ENCODE data around the gene VILL.

Gene VILL

GRCh38 chr3:37992271-37993066, 1.9 kb downstream of the VILL start:
- H3K27me3 ChIP-seq (replicated peaks; ENCODE audit: control insufficient read depth, insufficient read depth, low read length, poor library complexity, severe bottlenecking), result no peaks in the 10 kb centered on the region
- H3K27ac ChIP-seq (ENCODE audit: insufficient read depth, low read length, poor library complexity, severe bottlenecking), result no peak overlapping the region
- H3K9me3 ChIP-seq (ENCODE audit: control insufficient read depth, low read length), result no peaks in the 10 kb centered on the region
- H3K4me3 ChIP-seq (ENCODE audit: insufficient read depth, low read depth, low read length, poor library complexity, severe bottlenecking), result no peak overlapping the region
- H3K36me3 ChIP-seq (ENCODE audit: control insufficient read depth, insufficient read depth, low read length), result no peaks in the 10 kb centered on the region
- peaks cover 38% of the 10 kb centered on the region for H3K4me1 ChIP-seq (ENCODE audit: control insufficient read depth, insufficient read depth, low read length, poor library complexity, severe bottlenecking)
- no peak for DNase-seq

- Histone ChIP-seq H3K4me1 (ENCODE audit: control insufficient read depth, insufficient read depth, low read length, poor library complexity, severe bottlenecking) (peaks cover 44% of the 10 kb centered on the region), H3K27ac (ENCODE audit: insufficient read depth, low read length, poor library complexity, severe bottlenecking) (peak overlapping the region; percentile 81), H3K4me3 (ENCODE audit: insufficient read depth, low read depth, low read length, poor library complexity, severe bottlenecking) (no peak overlapping the region), H3K36me3 (ENCODE audit: control insufficient read depth, insufficient read depth, low read length) (no peaks in the 10 kb centered on the region), H3K9me3 (ENCODE audit: control insufficient read depth, low read length) (no peaks in the 10 kb centered on the region), H3K27me3 (replicated peaks; ENCODE audit: control insufficient read depth, insufficient read depth, low read length, poor library complexity, severe bottlenecking) (no peaks in the 10 kb centered on the region)
- no peak for DNase-seq
Observed at GRCh38 chr3:37993067-37993455, 2.5 kb downstream of the VILL start.

GRCh38 chr3:37993460-37993819, 2.9 kb downstream of the VILL start:
- DNase-seq, result no peak
- Histone ChIP-seq H3K27me3 (replicated peaks; ENCODE audit: control insufficient read depth, insufficient read depth, low read length, poor library complexity, severe bottlenecking) (no peaks in the 10 kb centered on the region), H3K4me1 (ENCODE audit: control insufficient read depth, insufficient read depth, low read length, poor library complexity, severe bottlenecking) (peaks cover 47% of the 10 kb centered on the region), H3K36me3 (ENCODE audit: control insufficient read depth, insufficient read depth, low read length) (no peaks in the 10 kb centered on the region), H3K27ac (ENCODE audit: insufficient read depth, low read length, poor library complexity, severe bottlenecking) (peak overlapping the region; percentile 81), H3K4me3 (ENCODE audit: insufficient read depth, low read depth, low read length, poor library complexity, severe bottlenecking) (peak overlapping the region; percentile 63), H3K9me3 (ENCODE audit: control insufficient read depth, low read length) (no peaks in the 10 kb centered on the region)

- peaks cover 51% of the 10 kb centered on the region for H3K4me1 ChIP-seq (ENCODE audit: control insufficient read depth, insufficient read depth, low read length, poor library complexity, severe bottlenecking)
- DNase-seq, result peak in 2 of 3 donors; percentile 37 to 47
- no peaks in the 10 kb centered on the region for H3K9me3 ChIP-seq (ENCODE audit: control insufficient read depth, low read length)
- no peaks in the 10 kb centered on the region for H3K36me3 ChIP-seq (ENCODE audit: control insufficient read depth, insufficient read depth, low read length)
- H3K27ac ChIP-seq (ENCODE audit: insufficient read depth, low read length, poor library complexity, severe bottlenecking), result peak overlapping the region; percentile 81
- peak overlapping the region; percentile 63 for H3K4me3 ChIP-seq (ENCODE audit: insufficient read depth, low read depth, low read length, poor library complexity, severe bottlenecking)
- no peaks in the 10 kb centered on the region for H3K27me3 ChIP-seq (replicated peaks; ENCODE audit: control insufficient read depth, insufficient read depth, low read length, poor library complexity, severe bottlenecking)
Observed at GRCh38 chr3:37993820-37994638, 3.4 kb downstream of the VILL start.

- peaks cover 56% of the 10 kb centered on the region for H3K4me1 ChIP-seq (ENCODE audit: control insufficient read depth, insufficient read depth, low read length, poor library complexity, severe bottlenecking)
- no peak for DNase-seq
- peak overlapping the region; percentile 63 for H3K4me3 ChIP-seq (ENCODE audit: insufficient read depth, low read depth, low read length, poor library complexity, severe bottlenecking)
- peak overlapping the region; percentile 81 for H3K27ac ChIP-seq (ENCODE audit: insufficient read depth, low read length, poor library complexity, severe bottlenecking)
- no peaks in the 10 kb centered on the region for H3K9me3 ChIP-seq (ENCODE audit: control insufficient read depth, low read length)
- peaks cover 1% of the 10 kb centered on the region for H3K36me3 ChIP-seq (ENCODE audit: control insufficient read depth, insufficient read depth, low read length)
- no peaks in the 10 kb centered on the region for H3K27me3 ChIP-seq (replicated peaks; ENCODE audit: control insufficient read depth, insufficient read depth, low read length, poor library complexity, severe bottlenecking)
Observed at GRCh38 chr3:37994639-37994972, 4.0 kb downstream of the VILL start.

- H3K27me3 ChIP-seq (replicated peaks; ENCODE audit: control insufficient read depth, insufficient read depth, low read length, poor library complexity, severe bottlenecking), result no peaks in the 10 kb centered on the region
- H3K4me3 ChIP-seq (ENCODE audit: insufficient read depth, low read depth, low read length, poor library complexity, severe bottlenecking), result no peak overlapping the region
- peaks cover 7% of the 10 kb centered on the region for H3K36me3 ChIP-seq (ENCODE audit: control insufficient read depth, insufficient read depth, low read length)
- no peaks in the 10 kb centered on the region for H3K9me3 ChIP-seq (ENCODE audit: control insufficient read depth, low read length)
- peak overlapping the region; percentile 24 for H3K27ac ChIP-seq (ENCODE audit: insufficient read depth, low read length, poor library complexity, severe bottlenecking)
- H3K4me1 ChIP-seq (ENCODE audit: control insufficient read depth, insufficient read depth, low read length, poor library complexity, severe bottlenecking), result peaks cover 56% of the 10 kb centered on the region
- peak in 1 of 3 donors; percentile 18 for DNase-seq
Observed at GRCh38 chr3:37995652-37996641, 5.4 kb downstream of the VILL start.

GRCh38 chr3:37996785-37997301, 6.3 kb downstream of the VILL start:
- peak; percentile 61 to 74 (median 65) for DNase-seq
- Histone ChIP-seq H3K4me1 (ENCODE audit: control insufficient read depth, insufficient read depth, low read length, poor library complexity, severe bottlenecking) (peaks cover 56% of the 10 kb centered on the region), H3K36me3 (ENCODE audit: control insufficient read depth, insufficient read depth, low read length) (peaks cover 16% of the 10 kb centered on the region), H3K27ac (ENCODE audit: insufficient read depth, low read length, poor library complexity, severe bottlenecking) (peak overlapping the region; percentile 24), H3K4me3 (ENCODE audit: insufficient read depth, low read depth, low read length, poor library complexity, severe bottlenecking) (no peak overlapping the region), H3K27me3 (replicated peaks; ENCODE audit: control insufficient read depth, insufficient read depth, low read length, poor library complexity, severe bottlenecking) (no peaks in the 10 kb centered on the region), H3K9me3 (ENCODE audit: control insufficient read depth, low read length) (no peaks in the 10 kb centered on the region)

- no peaks in the 10 kb centered on the region for H3K9me3 ChIP-seq (ENCODE audit: control insufficient read depth, low read length)
- H3K4me1 ChIP-seq (ENCODE audit: control insufficient read depth, insufficient read depth, low read length, poor library complexity, severe bottlenecking), result peaks cover 56% of the 10 kb centered on the region
- no peaks in the 10 kb centered on the region for H3K27me3 ChIP-seq (replicated peaks; ENCODE audit: control insufficient read depth, insufficient read depth, low read length, poor library complexity, severe bottlenecking)
- DNase-seq, result no peak
- H3K4me3 ChIP-seq (ENCODE audit: insufficient read depth, low read depth, low read length, poor library complexity, severe bottlenecking), result no peak overlapping the region
- H3K27ac ChIP-seq (ENCODE audit: insufficient read depth, low read length, poor library complexity, severe bottlenecking), result no peak overlapping the region
- H3K36me3 ChIP-seq (ENCODE audit: control insufficient read depth, insufficient read depth, low read length), result peaks cover 20% of the 10 kb centered on the region
Observed at GRCh38 chr3:37997342-37997741, 6.8 kb downstream of the VILL start.

GRCh38 chr3:37997791-37998370, 7.3 kb downstream of the VILL start:
- peaks cover 56% of the 10 kb centered on the region for H3K4me1 ChIP-seq (ENCODE audit: control insufficient read depth, insufficient read depth, low read length, poor library complexity, severe bottlenecking)
- peak overlapping the region; percentile 32 for H3K4me3 ChIP-seq (ENCODE audit: insufficient read depth, low read depth, low read length, poor library complexity, severe bottlenecking)
- peaks cover 25% of the 10 kb centered on the region for H3K36me3 ChIP-seq (ENCODE audit: control insufficient read depth, insufficient read depth, low read length)
- no peaks in the 10 kb centered on the region for H3K27me3 ChIP-seq (replicated peaks; ENCODE audit: control insufficient read depth, insufficient read depth, low read length, poor library complexity, severe bottlenecking)
- no peaks in the 10 kb centered on the region for H3K9me3 ChIP-seq (ENCODE audit: control insufficient read depth, low read length)
- DNase-seq, result no peak
- peak overlapping the region; percentile 86 for H3K27ac ChIP-seq (ENCODE audit: insufficient read depth, low read length, poor library complexity, severe bottlenecking)
